C4-2B (cell line): Measurements from ENCODE around the gene CENPX.

ENCODE experiments used
- CTCF ChIP-seq: fragments of 450-650 bp; conservative IDR thresholded peaks from 2 replicates; pipeline ENCODE4 v1.5.1; 2017; ENCODE audit warnings: mild to moderate bottlenecking
- ZFX ChIP-seq: fragments of 450-650 bp; IDR thresholded peaks from 2 replicates; pipeline ENCODE4 v1.6.1; 2017

GRCh38 chr17:82045936-82046484 is 23.3 kb upstream of the CENPX start:
- TF ChIP-seq CTCF (no peak), ZFX (no peak)
